Duodenal mucosa (tissue), 2 donors: ENCODE data around the gene SPDYE4.

ENCODE experiments used
- H3K27ac ChIP-seq: one replicate; pipeline ENCODE4 v1.7.0; 2013; ENCODE audit warnings: low read depth, low read length
- H3K27me3 ChIP-seq, 2 donors: one replicate each; pipeline ENCODE4 v1.7.0; 2013; ENCODE audit warnings: low read length in 2 of 2, control low read depth in 1 of 2; ENCODE audit not compliant: insufficient read depth in 2 of 2, control insufficient read depth in 1 of 2
- H3K36me3 ChIP-seq, 2 donors: one replicate each; pipeline ENCODE4 v1.7.0; 2013; ENCODE audit warnings: low read length in 2 of 2, control low read depth in 1 of 2; ENCODE audit not compliant: insufficient read depth in 2 of 2, control insufficient read depth in 1 of 2
- H3K4me1 ChIP-seq, 2 donors: one replicate each; pipeline ENCODE4 v1.7.0; 2013; ENCODE audit warnings: low read length in 2 of 2, control low read depth in 1 of 2; ENCODE audit not compliant: insufficient read depth in 2 of 2, control insufficient read depth in 1 of 2
- H3K4me3 ChIP-seq, 2 donors: one replicate each; pipeline ENCODE4 v1.7.0; 2013; ENCODE audit warnings: low read length in 2 of 2, low read depth in 1 of 2
- H3K9ac ChIP-seq, 2 donors: one replicate each; pipeline ENCODE4 v1.7.0; 2013; ENCODE audit warnings: low read length in 2 of 2, low read depth in 1 of 2
- H3K9me3 ChIP-seq, 2 donors: one replicate each; pipeline ENCODE4 v1.7.0; 2013; ENCODE audit warnings: low read length in 2 of 2, control low read depth in 1 of 2; ENCODE audit not compliant: control insufficient read depth in 1 of 2

Gene SPDYE4

DNA sequence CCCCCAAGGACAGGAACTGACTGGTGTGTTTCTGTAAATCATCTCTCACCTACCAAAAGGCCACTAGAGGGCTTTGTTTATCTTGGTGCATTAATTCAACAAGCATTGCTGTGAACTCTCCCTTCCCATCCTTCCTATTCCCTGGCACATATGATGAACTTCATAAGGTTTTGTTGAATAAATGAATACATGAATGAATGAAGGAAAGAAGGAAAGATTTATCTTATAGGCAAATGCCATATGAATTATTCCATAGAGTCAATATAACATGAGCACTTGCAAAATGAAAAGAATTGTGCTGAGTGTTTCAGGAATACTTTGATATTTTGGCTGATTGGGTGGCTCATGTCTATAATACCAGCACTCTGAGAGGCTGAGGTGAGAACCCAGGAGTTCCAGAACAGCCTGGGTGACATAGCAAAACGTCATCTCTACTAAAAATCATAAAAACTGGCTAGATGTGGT is 4.3 kb downstream of the SPDYE4 start:
- H3K36me3 ChIP-seq: no peaks in the 10 kb centered on the region

DNA sequence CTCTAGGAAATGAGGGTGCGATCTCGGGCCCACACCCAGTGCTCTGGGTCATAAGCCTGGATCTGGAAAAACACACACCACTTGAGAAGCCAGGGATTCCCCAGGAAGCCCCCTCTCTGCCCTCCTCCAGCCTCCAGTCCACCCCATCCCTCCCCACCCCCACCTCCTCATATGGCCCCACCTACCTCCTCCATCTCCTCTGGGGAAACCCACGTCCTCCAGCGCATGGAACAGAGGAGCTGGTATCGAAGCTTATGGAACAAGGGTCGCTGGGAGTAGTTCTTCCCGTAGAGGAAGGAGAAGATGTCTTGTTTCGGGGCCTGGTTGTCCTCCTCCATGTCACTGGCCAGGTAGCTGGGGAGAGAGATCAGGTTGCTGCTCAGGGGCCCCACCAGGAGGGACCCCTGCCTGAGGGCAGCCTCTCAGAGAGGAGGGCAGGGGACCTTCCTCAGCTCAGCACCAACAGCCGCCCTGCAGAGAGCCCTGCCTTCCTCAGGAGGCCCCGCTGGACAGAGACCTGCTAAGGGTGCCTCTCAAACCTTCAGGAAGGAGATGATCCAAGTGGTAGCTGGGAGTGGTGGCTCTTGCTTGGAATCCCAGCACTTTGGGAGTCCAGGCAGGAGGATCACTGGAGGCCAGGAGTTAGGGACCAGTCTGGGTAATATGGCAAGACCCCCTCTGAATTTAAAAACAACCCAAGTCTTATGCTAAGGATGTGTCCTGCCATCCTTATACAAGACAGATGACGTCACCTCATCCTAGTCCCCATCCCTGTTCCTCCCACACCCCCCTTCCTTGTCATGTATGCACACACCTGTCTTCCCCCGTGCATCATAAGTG is 5.0 kb downstream of the SPDYE4 start:
- Histone ChIP-seq H3K4me1 (no peaks in the 10 kb centered on the region), H3K36me3 (no peaks in the 10 kb centered on the region), H3K9ac (no peak overlapping the region), H3K9me3 (no peaks in the 10 kb centered on the region), H3K27me3 (peaks cover 0 to under 1% of the 10 kb centered on the region in 2 donors), H3K27ac (no peak overlapping the region), H3K4me3 (no peak overlapping the region)

More for the DNA sequence above, 4.3 kb downstream of the SPDYE4 start:
- H3K9me3 ChIP-seq: no peaks in the 10 kb centered on the region
- no peaks in the 10 kb centered on the region for H3K4me1 ChIP-seq
- peaks cover 0 to 4% of the 10 kb centered on the region in 2 donors for H3K27me3 ChIP-seq
- H3K9ac ChIP-seq: no peak overlapping the region
- H3K4me3 ChIP-seq: no peak overlapping the region
- no peak overlapping the region for H3K27ac ChIP-seq

GRCh38 chr17:8749616-8750015 is 8.7 kb downstream of the SPDYE4 start:
- H3K9ac ChIP-seq: no peak overlapping the region
- no peaks in the 10 kb centered on the region for H3K9me3 ChIP-seq
- no peaks in the 10 kb centered on the region for H3K27me3 ChIP-seq
- H3K27ac ChIP-seq: no peak overlapping the region
- no peaks in the 10 kb centered on the region for H3K36me3 ChIP-seq
- H3K4me3 ChIP-seq: no peak overlapping the region
- peaks cover 5 to 6% of the 10 kb centered on the region in 2 donors for H3K4me1 ChIP-seq

DNA sequence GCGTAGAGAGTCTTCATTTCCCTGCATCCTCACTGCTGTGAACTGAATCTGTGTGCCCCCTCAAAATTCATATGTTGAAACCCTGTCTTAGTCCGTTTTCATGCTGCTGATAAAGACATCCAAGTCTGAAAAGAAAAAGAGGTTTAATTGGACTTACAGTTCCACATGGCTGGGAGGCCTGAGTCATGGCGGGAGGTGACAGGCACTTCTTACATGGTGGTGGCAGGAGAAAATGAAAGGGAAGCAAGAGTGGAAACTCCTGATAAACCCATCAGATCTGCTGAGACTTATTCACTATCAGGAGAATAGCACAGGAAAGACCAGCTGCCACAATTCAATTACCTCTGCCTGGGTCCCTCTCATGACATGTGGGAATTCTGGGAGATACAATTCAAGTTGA is 10.6 kb downstream of the SPDYE4 start:
- no peaks in the 10 kb centered on the region for H3K9me3 ChIP-seq
- H3K4me1 ChIP-seq: peaks cover 5 to 6% of the 10 kb centered on the region in 2 donors
- H3K36me3 ChIP-seq: no peaks in the 10 kb centered on the region
- H3K9ac ChIP-seq: no peak overlapping the region
- H3K27me3 ChIP-seq: no peaks in the 10 kb centered on the region
- H3K27ac ChIP-seq: no peak overlapping the region
- H3K4me3 ChIP-seq: no peak overlapping the region

DNA sequence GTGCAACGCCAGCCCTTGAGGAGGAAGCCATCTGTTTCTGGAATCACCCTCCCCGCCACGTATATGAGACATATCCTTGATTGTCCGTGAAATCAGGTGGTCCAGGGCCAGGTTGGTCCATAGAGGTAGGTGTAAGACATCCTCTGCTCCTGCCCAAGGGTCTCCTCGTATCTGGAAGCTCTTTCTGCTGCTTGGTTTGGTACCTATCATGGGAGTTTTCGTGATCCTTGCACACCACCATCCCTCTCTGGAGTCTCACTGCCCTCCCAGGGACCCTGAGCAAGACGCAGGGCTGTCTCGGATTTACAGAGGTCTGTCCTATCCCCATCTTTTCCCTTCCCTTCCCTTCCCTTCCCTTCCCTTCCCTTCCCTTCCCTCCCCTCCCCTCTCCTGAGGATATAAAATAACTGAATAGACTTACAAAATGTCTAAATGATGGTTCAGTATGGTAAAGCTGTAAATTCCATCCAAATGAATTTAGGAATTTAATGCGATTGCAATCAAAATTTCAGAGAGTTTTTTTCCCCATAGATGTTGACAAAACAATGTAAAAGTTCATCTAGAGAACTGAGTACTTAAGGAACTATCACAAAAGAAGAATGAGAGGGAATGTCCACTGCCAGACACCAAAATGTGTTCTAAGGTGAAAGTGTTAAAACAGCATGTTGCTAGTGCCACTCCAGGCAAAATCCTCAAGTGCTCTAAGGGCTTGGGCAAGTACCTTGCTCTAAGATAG is 11.7 kb downstream of the SPDYE4 start:
- no peaks in the 10 kb centered on the region for H3K36me3 ChIP-seq
- H3K4me1 ChIP-seq: peaks cover 5 to 6% of the 10 kb centered on the region in 2 donors
- peak overlapping the region; percentile 60 to 81 for H3K4me3 ChIP-seq
- peak overlapping the region in 1 of 2 donors; percentile 47 for H3K9ac ChIP-seq
- H3K27me3 ChIP-seq: no peaks in the 10 kb centered on the region
- no peaks in the 10 kb centered on the region for H3K9me3 ChIP-seq
- no peak overlapping the region for H3K27ac ChIP-seq

GRCh38 chr17:8745586-8746500 is 12.5 kb downstream of the SPDYE4 start:
- Histone ChIP-seq H3K36me3 (no peaks in the 10 kb centered on the region), H3K27ac (no peak overlapping the region), H3K4me1 (peaks cover 5 to 6% of the 10 kb centered on the region in 2 donors), H3K27me3 (no peaks in the 10 kb centered on the region), H3K9ac (peak overlapping the region; percentile 47), H3K4me3 (peak overlapping the region; percentile 60 to 81), H3K9me3 (no peaks in the 10 kb centered on the region)

- Histone ChIP-seq H3K4me1 (peaks cover 5 to 6% of the 10 kb centered on the region in 2 donors), H3K9ac (no peak overlapping the region), H3K4me3 (no peak overlapping the region), H3K27me3 (no peaks in the 10 kb centered on the region), H3K27ac (no peak overlapping the region), H3K9me3 (no peaks in the 10 kb centered on the region), H3K36me3 (no peaks in the 10 kb centered on the region)
These were observed 14.1 kb downstream of the SPDYE4 start for GRCh38 chr17:8744086-8744785.

GRCh38 chr17:8742819-8743218 is 15.5 kb downstream of the SPDYE4 start:
- no peak overlapping the region for H3K9ac ChIP-seq
- peaks cover 5 to 6% of the 10 kb centered on the region in 2 donors for H3K4me1 ChIP-seq
- H3K9me3 ChIP-seq: no peaks in the 10 kb centered on the region
- H3K27me3 ChIP-seq: no peaks in the 10 kb centered on the region
- no peaks in the 10 kb centered on the region for H3K36me3 ChIP-seq
- no peak overlapping the region for H3K4me3 ChIP-seq
- no peak overlapping the region for H3K27ac ChIP-seq

DNA sequence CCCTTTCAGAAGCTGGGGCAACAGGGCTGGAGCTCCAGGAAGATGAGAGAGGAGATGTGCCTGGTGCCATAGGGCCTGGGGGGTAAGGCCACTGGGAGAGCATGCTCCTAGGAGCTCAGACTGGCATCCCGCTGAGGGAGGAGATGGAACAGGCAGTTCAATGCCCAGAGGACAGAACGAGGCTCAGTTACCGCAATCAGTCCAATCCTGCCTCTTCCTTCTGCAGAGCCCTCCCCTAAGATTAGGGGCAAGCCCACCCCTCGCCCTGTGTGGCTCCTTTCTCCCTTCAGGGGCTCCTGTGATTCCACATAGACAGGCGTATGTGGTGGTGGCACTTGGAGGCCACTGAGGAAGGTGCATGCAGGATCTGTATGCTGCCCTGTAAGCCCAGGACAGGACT is 16.1 kb downstream of the SPDYE4 start:
- H3K4me3 ChIP-seq: no peak overlapping the region
- no peak overlapping the region for H3K27ac ChIP-seq
- no peaks in the 10 kb centered on the region for H3K9me3 ChIP-seq
- H3K36me3 ChIP-seq: no peaks in the 10 kb centered on the region
- no peak overlapping the region for H3K9ac ChIP-seq
- H3K27me3 ChIP-seq: no peaks in the 10 kb centered on the region
- H3K4me1 ChIP-seq: peaks cover 5 to 6% of the 10 kb centered on the region in 2 donors
